ENCODE results near the gene PNKP.

The PNKP gene

GRCh38 chr19:49877879-49878743 lies 10.7 kb upstream of the PNKP start:
- Histone ChIP-seq H3K27ac (peak overlapping the region; percentile 48 to 100 (median 100)), H3K4me3 (peak overlapping the region; percentile 42 to 98 (median 79))

- H3K27ac ChIP-seq = peak within 1 kb of the TSS; percentile 94 to 100 (median 100)
- peak within 1 kb of the TSS; percentile 78 to 98 (median 89) for H3K4me3 ChIP-seq
Measured at GRCh38 chr19:49877020-49877878, 9.9 kb upstream of the PNKP start, which contains the start of the genes AKT1S1 and TBC1D17. Gene AKT1S1 (minus strand): TSS chr19:49877355. CDS start chr19:49873295, 4,060 bp downstream. Gene TBC1D17 (plus strand): TSS chr19:49877702. CDS start chr19:49877724, 22 bp downstream.

GRCh38 chr19:49876422-49877019 lies 9.1 kb upstream of the PNKP start:
- Histone ChIP-seq H3K4me3 (peak overlapping the region; percentile 78 to 98 (median 89)), H3K27ac (peak overlapping the region; percentile 94 to 100 (median 100))

- H3K27ac ChIP-seq = peak overlapping the region; percentile 94 to 100 (median 100)
- H3K4me3 ChIP-seq = peak overlapping the region; percentile 78 to 98 (median 89)
Measured at GRCh38 chr19:49875857-49876421, 8.6 kb upstream of the PNKP start.

GRCh38 chr19:49875177-49875576 lies 7.8 kb upstream of the PNKP start:
- peak overlapping the region in 19 of 21 experiments; percentile 98 to 100 (median 100) for H3K27ac ChIP-seq
- H3K4me3 ChIP-seq = peak overlapping the region in 6 of 7 experiments; percentile 78 to 98 (median 92)

- no peak overlapping the region for H3K4me3 ChIP-seq
- H3K27ac ChIP-seq = peak overlapping the region in 15 of 21 experiments; percentile 98 to 100 (median 100)
Measured at GRCh38 chr19:49874503-49875157, 7.3 kb upstream of the PNKP start.

GRCh38 chr19:49873834-49874233 lies 6.5 kb upstream of the PNKP start:
- Histone ChIP-seq H3K27ac (peak overlapping the region in 1 of 21 experiments; percentile 5), H3K4me3 (no peak overlapping the region)

GRCh38 chr19:49873129-49873521 lies 5.7 kb upstream of the PNKP start:
- H3K27ac ChIP-seq = no peak overlapping the region
- H3K4me3 ChIP-seq = no peak overlapping the region

GRCh38 chr19:49872245-49873128 lies 5.1 kb upstream of the PNKP start:
- Histone ChIP-seq H3K4me3 (no peak overlapping the region), H3K27ac (no peak overlapping the region)

GRCh38 chr19:49871349-49871985 lies 4.1 kb upstream of the PNKP start:
- peak overlapping the region in 1 of 21 experiments; percentile 7 for H3K27ac ChIP-seq
- no peak overlapping the region for H3K4me3 ChIP-seq

GRCh38 chr19:49870309-49870901 lies 3.0 kb upstream of the PNKP start:
- Histone ChIP-seq H3K4me3 (peak overlapping the region in 6 of 7 experiments; percentile 36 to 55 (median 50)), H3K27ac (peak overlapping the region in 20 of 21 experiments; percentile 76 to 99 (median 92))

- Histone ChIP-seq H3K27ac (peak overlapping the region; percentile 52 to 99 (median 93)), H3K4me3 (peak overlapping the region; percentile 36 to 55 (median 48))
Measured at GRCh38 chr19:49869484-49870308, 2.3 kb upstream of the PNKP start.

GRCh38 chr19:49869009-49869483 lies 1.7 kb upstream of the PNKP start:
- peak overlapping the region; percentile 6 to 53 (median 32) for H3K4me3 ChIP-seq
- H3K27ac ChIP-seq = peak overlapping the region; percentile 10 to 99 (median 91)

- H3K27ac ChIP-seq = no peak overlapping the region
Measured at GRCh38 chr19:49864890-49865289, 2.5 kb downstream of the PNKP start.

GRCh38 chr19:49863935-49864320 lies 3.4 kb downstream of the PNKP start:
- Histone ChIP-seq H3K4me3 (no peak overlapping the region), H3K27ac (no peak overlapping the region)

More at GRCh38 chr19:49864890-49865289, 2.5 kb downstream of the PNKP start:
- no peak overlapping the region for H3K4me3 ChIP-seq
